HG02981 (cell line): ENCODE results near the gene CDH2.
A peak's percentile ranks its signal among the peaks of the same experiment; 100 is the strongest.

Source experiments
- ATAC-seq: cut with Tn5 transposase; IDR thresholded peaks from one replicate; pipeline ENCODE4 v1.9.1; 2021; ENCODE audit warnings: mild to moderate bottlenecking, moderate library complexity; ENCODE audit not compliant: unreplicated experiment

CDH2 gene

DNA sequence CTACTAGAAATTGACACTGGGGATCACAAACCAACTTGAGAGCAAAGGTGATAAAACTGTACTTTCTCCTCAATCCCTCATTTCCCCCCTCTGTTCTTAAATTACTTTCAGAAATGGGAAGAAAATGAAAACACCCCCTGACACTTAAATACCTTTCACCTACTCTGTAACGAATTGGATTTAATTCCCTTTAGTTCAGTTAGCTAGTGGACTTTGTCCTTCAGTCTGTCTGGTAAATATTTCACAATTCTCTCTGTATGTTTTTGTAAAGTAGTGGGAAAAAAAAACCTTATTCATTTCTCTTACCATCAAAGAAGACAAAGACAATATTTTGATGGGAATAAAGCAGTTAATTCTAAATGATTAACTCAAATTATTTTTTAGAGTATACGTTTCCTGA, 85.7 kb downstream of the CDH2 start:
- ATAC-seq = no peak

DNA sequence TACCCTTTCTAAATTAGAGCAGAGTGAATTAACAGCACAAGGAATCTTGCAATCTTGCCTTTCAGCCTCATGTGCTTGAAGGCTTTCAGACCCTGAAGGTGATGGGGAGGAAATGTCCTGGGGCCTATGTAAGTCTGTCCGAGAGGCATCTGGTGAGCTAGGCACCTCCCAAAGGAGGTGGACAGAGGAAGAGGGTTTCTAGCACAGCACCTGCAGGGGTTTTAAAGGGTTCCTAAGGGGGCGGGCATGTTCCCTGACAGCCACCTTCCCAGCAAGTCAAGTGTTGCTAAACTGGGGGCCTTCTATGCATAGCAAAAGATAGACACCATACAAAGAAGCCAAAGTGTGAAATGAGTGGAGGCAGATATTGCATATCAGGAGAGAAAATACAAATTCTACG, 88.5 kb downstream of the CDH2 start:
- ATAC-seq = no peak

DNA sequence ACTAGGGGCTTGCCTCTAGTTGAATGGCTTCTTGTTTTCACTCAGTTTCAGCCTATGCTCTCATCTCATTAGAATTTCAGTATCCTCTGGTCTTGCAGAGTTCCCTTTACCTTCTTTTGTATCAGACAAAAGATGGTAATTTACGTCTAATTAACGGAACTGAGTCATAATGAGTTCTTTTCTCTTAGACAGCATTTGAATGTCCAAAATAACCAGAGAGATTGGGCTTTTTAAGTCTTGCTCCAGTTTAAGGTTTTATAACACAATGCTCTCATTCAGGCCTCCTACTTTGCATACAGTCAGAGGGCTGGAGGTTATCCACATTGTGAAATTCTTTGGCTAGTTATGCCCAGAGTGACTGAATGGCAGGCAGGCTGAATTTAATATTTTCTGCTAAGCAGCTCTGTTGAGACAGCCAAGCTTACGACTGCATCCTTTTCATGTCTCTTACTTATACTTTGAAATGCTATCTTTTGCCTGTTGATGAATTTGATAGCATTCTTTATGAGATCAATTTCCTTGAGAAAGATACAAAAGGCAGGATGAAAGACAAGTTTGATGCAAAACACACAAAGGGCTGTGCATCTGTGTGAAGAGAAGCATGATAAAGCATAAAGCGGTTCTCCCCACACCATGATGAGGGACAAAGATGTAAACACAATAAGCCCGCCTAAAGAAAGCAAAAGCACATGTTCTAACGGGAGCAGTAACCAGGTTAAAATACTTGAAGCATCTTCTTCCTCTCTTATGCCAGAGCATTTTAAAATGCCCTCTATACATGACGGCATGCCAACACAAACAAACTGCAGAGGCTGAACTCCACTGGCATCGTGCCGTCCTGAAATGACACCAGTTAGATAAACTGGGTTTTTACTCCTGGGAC, 90.0 kb downstream of the CDH2 start:
- ATAC-seq = no peak

DNA sequence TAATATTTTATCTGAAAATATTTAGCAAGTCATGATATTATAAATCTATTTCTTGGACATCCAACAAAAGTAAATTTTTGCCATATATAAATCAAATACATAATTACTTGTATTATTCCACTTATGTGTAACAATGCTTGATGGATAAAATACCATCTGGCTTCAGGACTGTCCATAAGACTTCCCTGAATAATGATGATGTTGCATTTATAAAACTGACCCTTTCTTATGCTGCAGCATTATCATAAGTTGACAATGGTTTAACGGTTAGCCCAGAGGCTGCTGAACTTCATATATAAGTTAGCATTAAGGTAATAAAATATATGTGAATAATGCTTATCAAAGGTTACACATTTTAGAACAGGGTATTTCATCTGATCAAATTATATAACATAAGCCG, 95.4 kb downstream of the CDH2 start:
- ATAC-seq = no peak

DNA sequence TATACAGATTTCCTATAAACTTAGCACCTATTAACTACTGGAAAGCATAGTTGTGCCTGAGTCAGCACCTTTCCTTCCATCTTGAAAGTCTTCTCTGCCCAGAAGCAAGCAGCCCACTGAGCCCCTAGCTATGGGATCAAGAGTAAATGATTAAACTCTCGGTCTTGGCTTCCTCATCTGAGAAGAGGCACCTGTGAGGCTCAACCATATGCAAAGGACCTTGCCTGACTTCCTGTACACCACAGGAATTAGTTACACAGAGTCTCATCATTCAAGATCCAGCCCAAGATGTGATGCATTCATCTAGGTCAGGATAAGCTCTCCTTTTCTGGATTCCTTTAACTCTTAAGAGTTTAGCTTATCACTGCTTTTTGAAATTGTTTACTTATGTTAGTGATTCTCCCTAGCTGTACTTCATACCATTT, 96.0 kb downstream of the CDH2 start:
- peak; percentile 89 for ATAC-seq

DNA sequence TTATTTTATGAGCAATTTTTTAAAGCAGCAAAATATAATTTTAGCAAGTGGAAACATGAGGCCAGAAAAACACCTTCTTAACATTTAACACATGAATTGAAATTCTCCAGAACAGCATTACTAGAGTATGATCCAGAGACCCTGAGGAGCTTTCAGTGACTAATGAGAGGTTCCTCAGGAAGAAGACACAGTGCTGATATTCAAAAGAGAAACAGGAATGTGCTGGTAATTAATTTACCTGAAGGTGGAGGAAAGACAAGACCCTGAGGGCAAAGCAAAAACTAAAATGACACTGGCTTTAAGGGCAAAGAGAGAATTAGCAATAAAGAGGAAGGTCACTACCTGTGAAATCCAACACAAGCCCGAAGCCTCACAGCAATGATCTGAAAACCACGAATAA, 97.0 kb downstream of the CDH2 start:
- no peak for ATAC-seq

DNA sequence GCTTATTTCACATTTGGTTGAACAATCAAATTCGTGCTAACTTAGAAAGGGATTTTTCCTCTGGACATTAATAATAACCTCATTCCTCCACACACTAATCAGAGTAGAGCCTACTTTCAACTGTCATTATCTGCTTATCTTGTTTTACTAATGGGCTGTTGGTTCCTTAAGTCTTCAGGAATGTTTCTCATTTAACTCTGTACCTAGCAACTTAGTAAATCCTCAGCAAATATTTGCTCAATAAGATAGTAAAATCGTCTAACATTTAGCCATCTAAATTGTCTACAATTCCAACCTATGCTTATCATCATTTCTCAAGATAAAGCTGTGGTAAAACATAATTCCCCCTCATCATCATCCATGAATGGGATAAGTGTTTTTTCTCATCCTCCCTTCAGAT, 98.1 kb downstream of the CDH2 start:
- no peak for ATAC-seq

DNA sequence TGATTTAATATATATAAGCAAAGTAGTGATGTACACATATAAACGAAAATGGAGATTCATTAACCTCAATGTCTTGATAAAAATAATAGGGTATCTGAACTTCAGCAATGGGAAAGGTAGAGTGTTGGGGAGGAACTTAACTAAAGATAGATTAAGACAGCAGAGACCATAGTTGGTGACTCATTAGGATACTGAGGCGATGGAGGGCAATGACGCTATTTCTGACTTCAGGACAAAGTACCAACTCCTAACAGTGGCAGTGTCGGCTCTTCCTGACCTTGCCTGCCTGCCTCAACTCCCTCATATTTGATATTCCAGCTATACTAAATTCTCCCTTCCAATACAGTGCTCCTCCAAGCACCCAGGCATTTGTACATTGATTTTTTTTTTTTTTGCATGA, 98.6 kb downstream of the CDH2 start:
- ATAC-seq = no peak

DNA sequence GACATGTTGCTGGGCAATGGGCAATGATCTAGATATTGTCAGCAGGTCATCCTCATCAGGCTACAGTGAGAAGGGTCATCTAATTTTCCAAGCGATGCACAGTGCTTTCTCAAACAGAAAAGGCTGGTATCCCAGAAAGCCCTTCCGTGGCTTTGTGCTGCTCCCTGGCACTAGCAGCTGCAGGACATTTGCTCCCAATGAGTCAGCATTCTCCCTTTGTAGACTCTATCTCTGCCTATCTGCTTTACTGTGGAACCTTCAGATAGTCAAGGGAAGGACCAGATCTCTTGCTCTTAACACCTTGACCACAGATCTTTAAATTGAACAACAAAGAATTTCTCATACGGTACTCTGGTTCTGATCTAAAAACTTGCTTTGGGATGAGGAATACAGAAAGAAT, 101.4 kb downstream of the CDH2 start:
- no peak for ATAC-seq

DNA sequence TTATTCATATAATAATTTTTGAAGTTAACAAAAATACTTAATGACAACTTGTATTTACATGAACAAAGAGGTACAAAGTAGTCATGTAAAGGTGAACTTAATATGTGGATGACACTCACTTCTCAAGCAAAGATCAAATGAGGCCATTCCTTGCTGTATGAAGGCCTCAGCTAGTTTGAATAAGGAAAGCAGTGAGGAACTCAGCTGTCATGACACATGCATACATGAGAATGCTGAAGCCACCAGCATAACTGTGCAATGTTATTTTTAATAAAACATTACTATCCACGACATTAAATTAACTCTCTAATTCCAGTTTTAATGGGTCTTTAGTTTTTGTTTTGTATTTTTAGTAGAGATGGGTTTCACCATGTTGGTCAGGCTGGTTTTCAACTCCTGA, 102.9 kb downstream of the CDH2 start:
- no peak for ATAC-seq

DNA sequence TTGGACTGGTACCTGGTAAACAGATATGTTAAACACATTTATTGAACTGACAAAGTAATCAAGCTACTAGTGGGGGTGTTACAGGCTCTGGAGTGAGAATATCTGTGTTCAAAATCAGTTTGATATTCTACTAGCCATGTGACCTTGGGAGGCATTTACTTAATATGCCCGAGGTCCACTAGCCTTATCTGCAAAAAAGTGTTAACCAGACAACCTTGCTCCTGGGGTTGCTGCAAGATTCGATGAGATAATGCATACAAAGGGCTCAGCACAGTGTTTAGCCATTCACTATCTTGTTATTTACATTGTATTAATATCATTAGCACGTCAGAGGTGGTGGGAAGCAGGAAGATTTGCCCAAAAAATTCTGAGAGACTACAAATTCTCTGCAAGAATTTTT, 103.3 kb downstream of the CDH2 start:
- ATAC-seq = no peak

DNA sequence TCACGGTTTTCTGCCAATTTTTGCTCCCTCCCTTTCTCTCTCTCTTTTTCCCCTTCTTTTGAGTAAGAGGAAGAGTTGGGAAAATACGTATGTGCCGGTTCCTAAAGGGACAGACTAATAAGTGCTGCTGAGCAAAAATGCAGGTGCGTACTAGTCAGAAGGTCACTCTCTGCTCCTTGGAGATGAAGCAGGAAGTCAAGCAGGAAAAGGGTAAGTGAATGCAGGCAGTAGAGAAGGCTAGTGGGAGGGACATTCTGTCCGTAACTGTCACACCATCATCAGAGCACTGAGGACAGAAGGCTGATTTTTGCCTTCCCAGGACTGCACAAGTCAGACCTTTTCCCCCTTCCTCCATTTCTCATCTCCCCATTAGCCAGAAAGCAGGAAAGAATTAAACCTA, 105.7 kb downstream of the CDH2 start:
- ATAC-seq = no peak

DNA sequence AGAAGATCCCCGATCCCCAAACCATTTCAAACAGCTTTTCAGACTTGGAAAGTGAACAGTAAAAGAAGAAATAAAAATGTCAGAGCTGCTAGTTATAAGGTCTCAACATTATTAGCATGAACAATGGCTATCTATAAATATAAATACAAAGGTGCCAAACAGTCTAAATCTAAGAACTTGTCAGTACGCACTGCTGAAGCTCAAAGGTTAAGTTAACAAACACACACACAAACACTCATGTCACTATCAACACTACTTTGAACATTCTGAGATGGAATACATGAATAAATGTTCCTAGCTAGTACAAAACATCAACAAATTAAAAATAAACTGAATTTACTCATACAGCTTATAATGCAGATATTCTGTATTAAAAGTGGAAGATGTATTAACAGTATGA, 108.7 kb downstream of the CDH2 start:
- no peak for ATAC-seq

DNA sequence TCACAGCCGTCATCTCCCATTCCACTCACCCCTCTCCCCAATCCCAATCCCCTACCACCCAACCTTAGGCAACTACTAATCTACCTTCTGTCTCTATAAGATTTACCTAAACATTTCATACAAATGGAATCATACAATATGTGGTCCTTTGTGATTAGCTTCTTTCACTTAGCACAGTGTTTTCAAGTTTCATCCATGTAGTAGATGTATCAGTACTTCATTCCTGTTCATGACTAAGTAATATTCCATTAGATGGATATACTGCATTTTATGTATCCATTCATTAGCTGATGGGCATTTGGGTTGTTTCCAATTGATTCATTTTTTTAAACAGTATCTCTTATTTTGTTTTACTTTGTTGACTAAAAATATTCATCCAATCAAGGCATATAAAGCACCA, 109.6 kb downstream of the CDH2 start:
- ATAC-seq = no peak

DNA sequence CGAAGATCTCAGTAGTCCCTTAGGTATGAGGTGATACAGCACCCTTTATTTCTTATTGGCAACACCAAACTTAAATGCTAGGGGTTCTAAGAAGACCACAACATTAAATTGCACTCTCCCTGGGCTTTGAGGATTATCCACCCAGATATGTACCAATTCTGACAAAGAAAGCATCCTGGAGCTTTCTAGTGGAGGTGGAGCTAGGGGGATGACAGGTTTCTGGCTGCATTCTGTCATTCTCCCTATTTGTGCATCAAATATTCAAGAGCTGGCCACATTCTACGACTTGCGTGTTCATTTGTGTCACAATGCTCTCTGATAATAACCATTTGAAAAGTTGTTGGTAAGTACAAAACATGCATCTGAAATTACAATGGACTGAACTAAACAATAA, 111.1 kb downstream of the CDH2 start:
- ATAC-seq = no peak

DNA sequence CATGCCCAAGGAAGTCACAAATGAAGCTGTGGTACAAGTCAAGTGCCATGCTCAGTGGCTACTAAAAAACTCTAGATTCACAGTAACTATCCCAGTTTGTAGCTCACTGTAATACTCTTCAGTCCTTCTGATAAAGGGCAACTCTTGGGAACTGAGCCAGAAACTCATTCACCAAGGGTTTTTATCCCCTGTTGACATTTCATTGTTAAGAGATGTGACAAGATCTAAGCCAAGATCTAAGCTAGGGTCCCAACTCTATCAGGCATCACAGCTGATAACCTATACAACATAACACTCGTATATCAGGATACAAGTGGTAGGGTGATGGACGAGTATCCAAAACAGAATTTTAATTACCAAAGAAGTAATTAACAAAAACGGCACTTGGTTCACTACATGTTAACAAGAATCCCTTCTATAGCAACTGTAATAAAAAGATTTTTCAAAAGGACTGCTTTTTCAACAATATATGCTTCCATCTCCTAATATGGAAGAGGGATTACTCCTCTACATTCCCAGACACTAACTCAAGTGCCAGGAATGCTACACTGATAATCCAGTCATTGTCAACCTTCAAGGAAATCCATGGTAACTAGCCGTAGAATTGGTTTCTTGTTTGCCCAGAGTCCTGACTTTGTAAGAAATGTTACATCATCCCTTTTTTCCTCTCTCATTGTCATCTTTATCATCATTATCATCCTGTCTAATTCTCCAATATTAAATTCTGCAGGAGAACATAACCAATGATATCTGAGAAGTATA, 111.7 kb downstream of the CDH2 start:
- ATAC-seq = no peak

DNA sequence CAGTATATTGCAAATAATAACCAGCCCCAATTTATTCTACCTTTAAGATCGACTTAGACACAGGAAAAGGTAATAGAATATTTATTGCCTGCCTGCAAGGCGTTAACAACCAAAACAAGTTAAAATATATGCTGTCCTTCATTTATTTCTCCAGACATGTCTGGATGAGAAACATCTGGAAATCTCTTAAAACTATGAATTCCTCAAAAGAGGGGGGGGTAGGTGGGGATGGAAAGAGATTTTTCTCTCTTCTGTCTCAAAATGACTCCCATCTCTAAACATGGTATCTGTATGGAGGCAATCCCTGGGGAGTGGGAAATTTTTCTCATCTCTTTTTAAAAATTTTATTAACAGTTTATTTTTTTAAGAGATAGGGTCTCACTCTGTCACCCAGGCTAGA, 113.0 kb downstream of the CDH2 start:
- ATAC-seq = no peak

DNA sequence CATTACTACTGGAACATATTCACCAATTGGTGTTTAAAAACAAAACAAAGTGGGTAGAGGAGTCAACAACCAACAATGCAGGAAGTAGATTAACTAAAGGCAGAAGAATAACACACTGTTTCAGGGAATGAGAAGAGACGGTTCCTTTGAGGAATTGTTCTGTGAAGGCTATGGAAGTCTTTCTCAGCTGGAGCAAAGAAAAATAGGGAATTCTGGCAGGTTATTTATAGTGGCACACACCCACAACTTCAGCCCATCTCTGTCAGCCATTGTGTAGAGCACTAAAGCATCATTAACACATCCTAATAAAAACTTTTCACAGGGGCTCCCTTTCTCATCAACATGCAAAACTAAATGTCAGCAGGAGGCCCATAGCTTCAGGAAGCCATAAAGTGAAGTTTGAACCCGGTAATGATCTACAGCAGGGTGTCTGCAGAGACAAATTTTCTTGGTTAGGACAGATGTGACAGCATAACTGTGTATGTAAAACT, 113.6 kb downstream of the CDH2 start:
- no peak for ATAC-seq

DNA sequence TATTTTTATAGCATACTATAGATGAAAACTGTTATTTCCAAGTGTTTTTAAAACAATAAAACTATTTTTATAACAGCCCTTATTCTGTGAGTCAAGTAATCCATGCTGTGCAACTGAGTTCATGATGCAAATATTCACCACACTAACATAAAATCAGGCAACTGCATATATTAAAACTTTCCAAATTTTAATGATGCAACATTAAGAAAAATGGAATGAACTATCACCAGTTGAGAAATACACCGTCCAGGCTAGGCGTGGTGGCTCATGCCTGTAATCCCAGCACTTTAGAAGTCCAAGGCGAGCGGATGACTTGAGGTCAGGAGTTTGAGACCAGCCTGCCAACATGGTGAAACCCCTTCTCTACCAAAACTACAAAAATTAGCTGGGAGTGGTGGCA, 114.5 kb downstream of the CDH2 start:
- no peak for ATAC-seq

DNA sequence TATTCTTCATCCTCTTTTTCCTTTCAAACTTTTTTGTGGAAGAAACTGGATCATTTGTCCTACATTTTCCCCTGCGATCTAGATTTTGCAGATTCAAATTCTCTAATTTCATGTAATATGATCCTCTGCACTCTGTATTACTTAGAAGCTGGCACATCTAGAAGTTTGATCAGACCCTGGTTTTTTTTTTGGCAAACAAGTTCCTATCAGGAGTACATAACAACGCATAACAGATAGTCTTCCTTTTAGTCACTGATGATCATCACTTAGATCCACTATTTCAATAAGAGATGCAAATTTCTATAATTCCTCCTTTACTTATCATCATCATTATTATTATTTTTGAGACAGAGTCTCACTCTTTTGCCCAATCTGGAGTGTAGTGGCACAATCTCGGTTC, 117.1 kb downstream of the CDH2 start:
- no peak for ATAC-seq

DNA sequence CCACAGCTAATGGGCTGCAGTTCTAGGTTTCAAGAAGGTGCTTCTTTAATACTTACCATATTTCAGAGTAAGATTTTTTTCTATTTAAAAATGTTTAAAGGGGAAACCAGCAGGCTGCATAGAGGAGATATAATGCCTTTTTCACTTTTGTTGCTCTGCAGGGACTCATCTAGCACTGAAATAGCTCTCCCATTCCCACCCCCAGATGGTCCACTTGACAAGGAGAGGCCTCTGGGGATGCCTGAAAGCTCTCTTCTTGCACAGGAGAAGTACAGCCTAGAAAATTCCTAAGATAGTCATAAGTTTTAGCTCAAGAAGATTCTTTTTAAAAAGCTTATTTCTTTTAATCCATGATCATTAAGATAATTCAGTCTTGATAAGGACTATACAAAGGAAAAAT, 126.4 kb downstream of the CDH2 start:
- ATAC-seq = no peak

DNA sequence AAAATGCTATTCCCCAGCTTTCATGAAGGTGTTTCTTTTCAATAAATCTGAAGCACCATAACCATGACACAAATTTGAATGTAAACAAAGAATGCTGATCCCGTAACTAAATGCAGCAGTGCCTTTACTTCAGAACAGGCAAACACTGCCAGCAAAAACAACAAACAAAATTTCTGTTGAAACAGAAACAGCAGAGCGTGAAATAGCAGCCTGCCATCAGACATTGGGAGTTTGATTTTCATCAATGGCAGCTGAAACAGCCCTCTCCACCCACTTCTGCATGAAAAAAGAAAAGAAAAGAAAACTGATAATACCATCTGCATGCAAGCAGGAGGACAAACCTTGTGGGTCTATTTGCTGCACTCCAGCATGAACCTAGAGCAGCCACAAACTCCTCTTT, 128.3 kb downstream of the CDH2 start:
- no peak for ATAC-seq
